GM18520 (cell line): Measurements from ENCODE around the gene RDH14.

ENCODE experiments used
- ATAC-seq: cut with Tn5 transposase; IDR thresholded peaks from one replicate; pipeline ENCODE4 v1.9.1; 2021; ENCODE audit not compliant: unreplicated experiment

Gene RDH14

GRCh38 chr2:18525236-18525635, 35.2 kb downstream of the RDH14 start:
- no peak for ATAC-seq

- ATAC-seq, result no peak
Measured at GRCh38 chr2:18522484-18523146, 37.8 kb downstream of the RDH14 start.

GRCh38 chr2:18520451-18521425, 39.7 kb downstream of the RDH14 start:
- peak; percentile 53 for ATAC-seq

- no peak for ATAC-seq
Measured at GRCh38 chr2:18519914-18520450, 40.5 kb downstream of the RDH14 start.

GRCh38 chr2:18518116-18519111, 42.0 kb downstream of the RDH14 start:
- no peak for ATAC-seq

- no peak for ATAC-seq
Measured at GRCh38 chr2:18517386-18517785, 43.1 kb downstream of the RDH14 start.

- ATAC-seq, result no peak
Measured at GRCh38 chr2:18516112-18516511, 44.3 kb downstream of the RDH14 start.

GRCh38 chr2:18514526-18515461, 45.7 kb downstream of the RDH14 start:
- no peak for ATAC-seq

GRCh38 chr2:18510775-18511174, 49.7 kb downstream of the RDH14 start:
- ATAC-seq, result no peak

- no peak for ATAC-seq
Measured at GRCh38 chr2:18506883-18507509, 53.5 kb downstream of the RDH14 start.

- no peak for ATAC-seq
Measured at GRCh38 chr2:18505703-18506341, 54.6 kb downstream of the RDH14 start.
